ENCODE data around the gene STX17. TPM values are rescaled to one million over a fixed set of nuclear protein-coding genes. Genes with fewer than 3 reads are reported as not detected.

STX17 gene
- total RNA-seq, 4 donors from 2014 or later, result 18.1 to 51.1 (median 20.5) TPM

DNA sequence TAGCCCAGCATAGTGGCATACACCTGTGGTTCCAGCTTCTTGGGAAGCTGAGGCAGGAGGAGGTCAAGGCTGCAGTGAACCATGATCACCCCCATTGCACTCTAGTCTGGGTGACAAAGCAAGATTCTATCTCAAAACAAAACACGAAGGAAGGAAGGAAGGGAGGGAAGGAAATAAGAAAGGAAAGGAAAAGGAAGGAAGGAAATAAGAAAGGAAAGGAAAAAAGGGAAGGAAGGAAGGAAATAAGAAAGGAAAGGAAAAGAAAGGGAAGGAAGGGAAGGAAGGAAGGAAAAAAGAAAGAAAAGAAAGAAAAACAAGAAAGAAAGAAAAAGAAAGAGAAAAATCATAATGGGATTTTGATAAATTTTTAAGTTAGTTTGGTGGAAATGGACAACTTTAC lies 3.1 kb upstream of the STX17 start:
- DNase-seq (ENCODE audit: low spot score) (no peak), ATAC-seq (ENCODE audit: low FRiP score) (no peak)
- TF ChIP-seq, protein P1, sequence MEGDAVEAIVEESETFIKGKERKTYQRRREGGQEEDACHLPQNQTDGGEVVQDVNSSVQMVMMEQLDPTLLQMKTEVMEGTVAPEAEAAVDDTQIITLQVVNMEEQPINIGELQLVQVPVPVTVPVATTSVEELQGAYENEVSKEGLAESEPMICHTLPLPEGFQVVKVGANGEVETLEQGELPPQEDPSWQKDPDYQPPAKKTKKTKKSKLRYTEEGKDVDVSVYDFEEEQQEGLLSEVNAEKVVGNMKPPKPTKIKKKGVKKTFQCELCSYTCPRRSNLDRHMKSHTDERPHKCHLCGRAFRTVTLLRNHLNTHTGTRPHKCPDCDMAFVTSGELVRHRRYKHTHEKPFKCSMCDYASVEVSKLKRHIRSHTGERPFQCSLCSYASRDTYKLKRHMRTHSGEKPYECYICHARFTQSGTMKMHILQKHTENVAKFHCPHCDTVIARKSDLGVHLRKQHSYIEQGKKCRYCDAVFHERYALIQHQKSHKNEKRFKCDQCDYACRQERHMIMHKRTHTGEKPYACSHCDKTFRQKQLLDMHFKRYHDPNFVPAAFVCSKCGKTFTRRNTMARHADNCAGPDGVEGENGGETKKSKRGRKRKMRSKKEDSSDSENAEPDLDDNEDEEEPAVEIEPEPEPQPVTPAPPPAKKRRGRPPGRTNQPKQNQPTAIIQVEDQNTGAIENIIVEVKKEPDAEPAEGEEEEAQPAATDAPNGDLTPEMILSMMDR (IDR thresholded peaks at IDR 0.05), result no peak

DNA sequence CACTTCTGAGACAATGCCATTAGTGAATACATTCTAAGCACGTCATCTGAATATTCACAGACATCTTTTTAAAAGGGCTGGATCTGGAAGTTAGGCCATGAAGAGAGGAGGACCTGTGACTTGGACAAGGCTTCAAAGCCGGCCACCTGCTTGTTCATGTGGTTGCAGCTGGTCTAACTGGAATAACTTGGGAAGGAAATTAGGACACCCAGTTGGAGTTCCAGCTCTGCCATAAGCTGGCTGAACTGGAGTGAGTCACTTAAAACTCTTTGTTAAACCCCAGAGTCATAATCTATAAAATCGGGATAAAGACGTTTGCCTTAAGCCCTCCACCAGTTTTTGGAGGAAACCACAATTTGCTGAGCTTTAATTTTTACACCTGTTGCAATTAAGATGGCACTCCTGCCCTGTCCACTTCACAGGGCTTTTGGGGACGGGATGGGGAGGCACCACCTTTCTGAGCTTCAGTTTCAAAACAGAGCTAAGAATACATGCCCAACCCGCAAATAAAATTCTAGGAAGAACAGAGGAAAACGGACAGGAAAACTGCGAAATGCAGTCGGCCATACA lies 536 bp upstream of the STX17 start:
- TF ChIP-seq, protein P1 (IDR thresholded peaks at IDR 0.05), result no peak
- ATAC-seq (ENCODE audit: low FRiP score) (no peak), DNase-seq (ENCODE audit: low spot score) (no peak)

DNA sequence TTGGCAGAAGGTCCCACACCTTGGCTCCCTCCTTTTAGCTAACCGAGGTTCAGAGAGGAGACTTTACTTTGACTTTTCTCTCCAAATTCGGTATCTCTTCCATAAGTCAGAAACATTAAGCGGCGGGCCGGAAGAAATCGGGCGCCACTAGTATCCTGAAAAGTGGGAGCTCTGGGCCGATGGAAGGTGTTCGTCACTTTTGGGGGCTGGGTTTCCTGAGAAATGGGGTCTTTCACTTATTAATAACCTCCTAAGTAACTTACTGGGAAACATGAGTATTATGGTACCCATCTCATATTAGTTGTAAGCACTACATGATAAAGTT lies 716 bp downstream of the STX17 start:
- ATAC-seq (ENCODE audit: low FRiP score) (no peak), DNase-seq (ENCODE audit: low spot score) (no peak)
- TF ChIP-seq, protein P1 (IDR thresholded peaks at IDR 0.05), result no peak

DNA sequence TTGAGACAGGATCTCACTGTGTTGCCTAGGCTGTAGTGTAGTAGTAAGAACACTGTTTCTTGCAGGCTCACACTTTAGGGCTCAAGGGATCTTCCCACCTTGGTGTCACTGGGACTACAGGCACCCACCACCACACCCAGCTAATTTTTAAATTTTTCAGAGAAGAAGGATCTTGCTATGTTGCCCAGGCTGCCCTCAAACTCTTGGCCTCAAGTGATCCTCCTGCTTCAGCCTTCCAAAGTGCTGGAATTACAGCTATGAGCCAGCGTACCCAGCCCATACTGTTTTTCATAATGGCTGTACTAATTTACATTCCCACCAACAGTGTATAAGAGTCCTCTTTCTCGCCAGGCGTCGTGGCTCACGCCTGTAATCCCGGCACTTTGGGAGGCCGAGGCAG lies 5.1 kb downstream of the STX17 start:
- TF ChIP-seq, protein P1 (IDR thresholded peaks at IDR 0.05), result no peak
- no peak for ATAC-seq (ENCODE audit: low FRiP score)
- DNase-seq (ENCODE audit: low spot score), result no peak

DNA sequence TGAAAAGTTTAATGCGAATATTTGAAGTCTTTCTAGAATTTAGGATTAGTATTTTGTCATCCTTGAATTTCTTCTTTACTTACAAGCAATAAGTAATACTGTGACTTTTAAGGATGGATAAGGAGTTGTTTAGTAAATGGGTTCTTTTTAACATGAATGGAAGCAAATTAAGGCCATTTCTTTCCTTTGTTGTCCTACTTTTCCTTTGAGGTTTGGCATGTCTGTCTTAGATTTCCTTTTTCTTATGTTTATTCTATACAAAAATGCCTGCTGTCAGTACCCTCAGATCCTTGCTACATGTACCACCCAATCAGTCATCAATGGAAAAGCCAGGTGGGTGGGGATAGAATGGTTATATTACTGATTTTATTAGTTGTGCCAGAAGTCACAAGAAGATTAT lies 10.2 kb downstream of the STX17 start:
- ATAC-seq (ENCODE audit: low FRiP score) (no peak), DNase-seq (ENCODE audit: low spot score) (no peak)
- TF ChIP-seq, protein P1 (IDR thresholded peaks at IDR 0.05), result no peak

DNA sequence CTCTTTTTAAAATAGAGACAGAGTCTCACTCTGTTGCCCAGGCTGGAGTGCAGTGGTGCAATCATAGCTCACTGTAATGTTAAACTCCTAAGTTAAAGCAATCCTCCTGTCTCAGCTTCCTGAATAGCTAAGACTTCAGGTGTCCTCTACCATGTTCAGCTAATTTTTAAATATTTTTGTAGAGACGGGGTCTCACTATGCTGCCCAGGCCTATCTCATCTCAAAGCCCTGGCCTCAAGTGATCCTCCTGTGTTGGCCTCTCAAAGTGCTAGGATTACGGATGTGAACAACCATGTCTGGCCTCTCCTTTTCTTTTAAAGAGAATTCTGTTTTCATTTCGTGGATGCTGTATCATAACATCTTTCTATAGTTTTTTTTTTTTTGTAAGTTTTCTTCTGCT lies 11.7 kb downstream of the STX17 start:
- DNase-seq (ENCODE audit: low spot score) (no peak), ATAC-seq (ENCODE audit: low FRiP score) (no peak)
- TF ChIP-seq, protein P1 (IDR thresholded peaks at IDR 0.05), result no peak

DNA sequence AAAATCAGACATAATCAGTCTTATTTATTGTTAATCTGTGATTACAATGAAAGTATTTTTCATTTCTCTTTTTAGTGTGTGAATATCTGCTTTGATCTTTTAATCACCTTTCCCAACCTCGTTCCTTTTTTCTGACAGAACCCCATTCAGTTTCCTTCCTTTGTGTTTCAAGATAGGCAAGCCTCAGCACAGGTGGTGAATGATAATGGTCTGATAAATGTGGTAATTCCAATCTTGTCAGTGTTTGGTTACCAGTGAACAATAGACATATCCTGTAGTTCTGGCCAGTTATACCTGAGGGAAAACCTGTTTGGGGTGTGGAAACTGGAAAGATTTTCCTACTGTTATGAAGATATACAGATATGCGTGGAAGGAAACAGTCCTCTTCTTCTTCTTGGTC lies 13.5 kb downstream of the STX17 start:
- no peak for DNase-seq (ENCODE audit: low spot score)
- TF ChIP-seq, protein P1 (IDR thresholded peaks at IDR 0.05), result no peak
- no peak for ATAC-seq (ENCODE audit: low FRiP score)
